SK-N-SH treated with all-trans-retinoic acid at 6 μM for 48 hours (cell line): ENCODE results near the gene SIDT1.

Source experiments
- ATAC-seq: fragments of 200-7000 bp; cut with Tn5 transposase; 3 replicates; pipeline ENCODE4 v1.9.1; 2020; ENCODE audit warnings: mild to moderate bottlenecking, moderate library complexity
- ARNTL ChIP-seq: fragments of 450-650 bp; formaldehyde crosslinking; IDR thresholded peaks from 2 replicates; pipeline ENCODE4 v1.5.0; 2020; ENCODE audit warnings: low read depth, mild to moderate bottlenecking, moderate library complexity, borderline replicate concordance
- BACH2 ChIP-seq: fragments of 250-450 bp; sonication (Bioruptor Pico); IDR thresholded peaks from 2 replicates; pipeline ENCODE4 v1.9.0; 2021; ENCODE audit warnings: mild to moderate bottlenecking, borderline replicate concordance
- CSDC2 ChIP-seq: fragments of 250-450 bp; sonication (Bioruptor Pico); IDR thresholded peaks from 2 replicates; pipeline ENCODE4 v1.5.0; 2020; ENCODE audit warnings: mild to moderate bottlenecking, moderate library complexity
- ESRRG ChIP-seq: fragments of 250-450 bp; sonication (Bioruptor Pico); IDR thresholded peaks from 2 replicates; pipeline ENCODE4 v1.6.1; 2021; ENCODE audit warnings: mild to moderate bottlenecking
- GLIS3 ChIP-seq: fragments of 250-450 bp; sonication (Bioruptor Pico); IDR thresholded peaks from 2 replicates; pipeline ENCODE4 v1.5.0; 2020; ENCODE audit warnings: mild to moderate bottlenecking, moderate library complexity
- ISL1 ChIP-seq: fragments of 250-450 bp; sonication (Bioruptor Pico); IDR thresholded peaks from 2 replicates; pipeline ENCODE4 v2.1.2; 2022; ENCODE audit warnings: mild to moderate bottlenecking, moderate library complexity
- OSR1 ChIP-seq: fragments of 250-450 bp; sonication (Bioruptor Pico); IDR thresholded peaks from 2 replicates; pipeline ENCODE4 v1.8.0; 2022; ENCODE audit warnings: moderate library complexity, mild to moderate bottlenecking, inconsistent platforms
- SNAI2 ChIP-seq: fragments of 250-450 bp; sonication (Bioruptor Pico); IDR thresholded peaks from 2 replicates; pipeline ENCODE4 v1.5.0; 2020; ENCODE audit warnings: mild to moderate bottlenecking, moderate library complexity
- TCF4 ChIP-seq: fragments of 250-450 bp; sonication (Bioruptor Pico); IDR thresholded peaks from 2 replicates; pipeline ENCODE4 v1.8.0; 2021; ENCODE audit warnings: mild to moderate bottlenecking, moderate library complexity, borderline replicate concordance
- TOX ChIP-seq: fragments of 250-450 bp; sonication (Bioruptor Pico); IDR thresholded peaks from 2 replicates; pipeline ENCODE4 v1.8.0; 2021; ENCODE audit warnings: mild to moderate bottlenecking, moderate library complexity, borderline replicate concordance
- ZFP30 ChIP-seq: fragments of 450-650 bp; formaldehyde crosslinking; IDR thresholded peaks from 2 replicates; pipeline ENCODE4 v1.5.0; 2022; ENCODE audit warnings: mild to moderate bottlenecking, moderate library complexity
- ZNF565 ChIP-seq: fragments of 450-650 bp; formaldehyde crosslinking; conservative IDR thresholded peaks from 2 replicates; pipeline ENCODE4 v1.5.0; 2020; ENCODE audit warnings: low read depth, mild to moderate bottlenecking, moderate library complexity
- ZNF70 ChIP-seq: fragments of 450-650 bp; formaldehyde crosslinking; IDR thresholded peaks from 2 replicates; pipeline ENCODE4 v1.5.0; 2020; ENCODE audit warnings: mild to moderate bottlenecking, moderate library complexity
- ZNF8 ChIP-seq: fragments of 450-650 bp; formaldehyde crosslinking; IDR thresholded peaks from 2 replicates; pipeline ENCODE4 v1.5.0; 2020; ENCODE audit warnings: mild to moderate bottlenecking, moderate library complexity
- TF ChIP-seq, protein P1 (sequence below): fragments of 250-450 bp; sonication (Bioruptor Pico); IDR thresholded peaks from 2 replicates; pipeline ENCODE4 v1.8.0; 2020; ENCODE audit warnings: mild to moderate bottlenecking, moderate library complexity, borderline replicate concordance
- TF ChIP-seq, protein P2 (sequence below): fragments of 250-450 bp; sonication (Bioruptor Pico); IDR thresholded peaks from 2 replicates; pipeline ENCODE4 v1.5.0; 2020; ENCODE audit warnings: mild to moderate bottlenecking, moderate library complexity
- TF ChIP-seq, protein P3 (sequence below): fragments of 250-450 bp; sonication (Bioruptor Pico); IDR thresholded peaks from 2 replicates; pipeline ENCODE4 v1.5.1; 2020; ENCODE audit warnings: low read depth, mild to moderate bottlenecking, moderate library complexity
- TF ChIP-seq, protein P4 (sequence below): fragments of 250-450 bp; sonication (Bioruptor Pico); IDR thresholded peaks from 2 replicates; pipeline ENCODE4 v1.5.1; 2021; ENCODE audit warnings: mild to moderate bottlenecking, moderate library complexity

The SIDT1 gene

DNA sequence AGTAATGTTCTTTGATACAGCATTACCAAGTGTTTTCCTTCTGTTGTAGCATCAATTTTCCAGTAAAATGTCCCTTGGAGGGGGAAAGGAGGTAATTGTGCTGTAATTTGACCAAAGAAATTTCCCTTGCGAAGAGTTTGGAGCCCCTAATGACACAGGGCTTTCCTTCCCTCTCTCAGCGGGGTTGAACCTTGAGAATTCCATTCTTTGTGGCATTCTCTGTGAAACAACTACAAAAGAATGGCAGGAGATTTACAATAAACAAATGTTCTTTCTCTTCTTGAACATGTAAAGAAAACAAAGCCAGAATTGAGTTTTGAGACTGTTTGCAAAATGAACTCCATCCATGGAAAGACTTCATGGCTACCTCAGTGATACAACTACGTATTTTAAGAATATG, 53.4 kb downstream of the SIDT1 start:
- no peak for TF ChIP-seq ZNF565 (CRISPR knock-in tag)
- TF ChIP-seq, protein P1, sequence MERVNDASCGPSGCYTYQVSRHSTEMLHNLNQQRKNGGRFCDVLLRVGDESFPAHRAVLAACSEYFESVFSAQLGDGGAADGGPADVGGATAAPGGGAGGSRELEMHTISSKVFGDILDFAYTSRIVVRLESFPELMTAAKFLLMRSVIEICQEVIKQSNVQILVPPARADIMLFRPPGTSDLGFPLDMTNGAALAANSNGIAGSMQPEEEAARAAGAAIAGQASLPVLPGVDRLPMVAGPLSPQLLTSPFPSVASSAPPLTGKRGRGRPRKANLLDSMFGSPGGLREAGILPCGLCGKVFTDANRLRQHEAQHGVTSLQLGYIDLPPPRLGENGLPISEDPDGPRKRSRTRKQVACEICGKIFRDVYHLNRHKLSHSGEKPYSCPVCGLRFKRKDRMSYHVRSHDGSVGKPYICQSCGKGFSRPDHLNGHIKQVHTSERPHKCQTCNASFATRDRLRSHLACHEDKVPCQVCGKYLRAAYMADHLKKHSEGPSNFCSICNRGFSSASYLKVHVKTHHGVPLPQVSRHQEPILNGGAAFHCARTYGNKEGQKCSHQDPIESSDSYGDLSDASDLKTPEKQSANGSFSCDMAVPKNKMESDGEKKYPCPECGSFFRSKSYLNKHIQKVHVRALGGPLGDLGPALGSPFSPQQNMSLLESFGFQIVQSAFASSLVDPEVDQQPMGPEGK (CRISPR knock-in tag) = no peak
- TF ChIP-seq, protein P2, sequence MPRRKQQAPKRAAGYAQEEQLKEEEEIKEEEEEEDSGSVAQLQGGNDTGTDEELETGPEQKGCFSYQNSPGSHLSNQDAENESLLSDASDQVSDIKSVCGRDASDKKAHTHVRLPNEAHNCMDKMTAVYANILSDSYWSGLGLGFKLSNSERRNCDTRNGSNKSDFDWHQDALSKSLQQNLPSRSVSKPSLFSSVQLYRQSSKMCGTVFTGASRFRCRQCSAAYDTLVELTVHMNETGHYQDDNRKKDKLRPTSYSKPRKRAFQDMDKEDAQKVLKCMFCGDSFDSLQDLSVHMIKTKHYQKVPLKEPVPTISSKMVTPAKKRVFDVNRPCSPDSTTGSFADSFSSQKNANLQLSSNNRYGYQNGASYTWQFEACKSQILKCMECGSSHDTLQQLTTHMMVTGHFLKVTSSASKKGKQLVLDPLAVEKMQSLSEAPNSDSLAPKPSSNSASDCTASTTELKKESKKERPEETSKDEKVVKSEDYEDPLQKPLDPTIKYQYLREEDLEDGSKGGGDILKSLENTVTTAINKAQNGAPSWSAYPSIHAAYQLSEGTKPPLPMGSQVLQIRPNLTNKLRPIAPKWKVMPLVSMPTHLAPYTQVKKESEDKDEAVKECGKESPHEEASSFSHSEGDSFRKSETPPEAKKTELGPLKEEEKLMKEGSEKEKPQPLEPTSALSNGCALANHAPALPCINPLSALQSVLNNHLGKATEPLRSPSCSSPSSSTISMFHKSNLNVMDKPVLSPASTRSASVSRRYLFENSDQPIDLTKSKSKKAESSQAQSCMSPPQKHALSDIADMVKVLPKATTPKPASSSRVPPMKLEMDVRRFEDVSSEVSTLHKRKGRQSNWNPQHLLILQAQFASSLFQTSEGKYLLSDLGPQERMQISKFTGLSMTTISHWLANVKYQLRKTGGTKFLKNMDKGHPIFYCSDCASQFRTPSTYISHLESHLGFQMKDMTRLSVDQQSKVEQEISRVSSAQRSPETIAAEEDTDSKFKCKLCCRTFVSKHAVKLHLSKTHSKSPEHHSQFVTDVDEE (CRISPR knock-in tag) = no peak
- TF ChIP-seq, all 23 proteins: peak for 0
- ATAC-seq = no peak

DNA sequence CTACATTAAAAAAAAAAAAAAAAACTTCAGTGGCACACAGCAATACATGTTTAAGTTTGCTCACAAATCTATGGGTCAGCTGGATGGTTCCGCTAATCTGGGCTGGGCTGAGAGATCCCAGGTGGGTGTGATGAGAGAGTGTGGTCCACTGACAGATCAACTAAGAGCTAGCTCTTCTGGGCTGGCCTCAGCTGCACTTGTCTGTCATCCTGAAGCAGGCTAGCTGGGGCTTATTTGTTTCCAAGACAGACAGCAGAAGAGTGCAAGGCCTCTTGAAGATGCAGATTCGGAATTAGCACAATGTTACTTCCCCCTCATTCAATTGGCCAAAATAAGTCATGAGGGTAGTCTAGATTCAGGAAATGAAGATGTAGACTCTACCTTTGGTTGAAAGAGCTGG, 56.5 kb downstream of the SIDT1 start:
- no peak for ATAC-seq
- TF ChIP-seq, protein P3, sequence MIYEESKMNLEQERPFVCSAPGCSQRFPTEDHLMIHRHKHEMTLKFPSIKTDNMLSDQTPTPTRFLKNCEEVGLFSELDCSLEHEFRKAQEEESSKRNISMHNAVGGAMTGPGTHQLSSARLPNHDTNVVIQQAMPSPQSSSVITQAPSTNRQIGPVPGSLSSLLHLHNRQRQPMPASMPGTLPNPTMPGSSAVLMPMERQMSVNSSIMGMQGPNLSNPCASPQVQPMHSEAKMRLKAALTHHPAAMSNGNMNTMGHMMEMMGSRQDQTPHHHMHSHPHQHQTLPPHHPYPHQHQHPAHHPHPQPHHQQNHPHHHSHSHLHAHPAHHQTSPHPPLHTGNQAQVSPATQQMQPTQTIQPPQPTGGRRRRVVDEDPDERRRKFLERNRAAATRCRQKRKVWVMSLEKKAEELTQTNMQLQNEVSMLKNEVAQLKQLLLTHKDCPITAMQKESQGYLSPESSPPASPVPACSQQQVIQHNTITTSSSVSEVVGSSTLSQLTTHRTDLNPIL (CRISPR knock-in tag) = no peak
- TF ChIP-seq, protein P4, sequence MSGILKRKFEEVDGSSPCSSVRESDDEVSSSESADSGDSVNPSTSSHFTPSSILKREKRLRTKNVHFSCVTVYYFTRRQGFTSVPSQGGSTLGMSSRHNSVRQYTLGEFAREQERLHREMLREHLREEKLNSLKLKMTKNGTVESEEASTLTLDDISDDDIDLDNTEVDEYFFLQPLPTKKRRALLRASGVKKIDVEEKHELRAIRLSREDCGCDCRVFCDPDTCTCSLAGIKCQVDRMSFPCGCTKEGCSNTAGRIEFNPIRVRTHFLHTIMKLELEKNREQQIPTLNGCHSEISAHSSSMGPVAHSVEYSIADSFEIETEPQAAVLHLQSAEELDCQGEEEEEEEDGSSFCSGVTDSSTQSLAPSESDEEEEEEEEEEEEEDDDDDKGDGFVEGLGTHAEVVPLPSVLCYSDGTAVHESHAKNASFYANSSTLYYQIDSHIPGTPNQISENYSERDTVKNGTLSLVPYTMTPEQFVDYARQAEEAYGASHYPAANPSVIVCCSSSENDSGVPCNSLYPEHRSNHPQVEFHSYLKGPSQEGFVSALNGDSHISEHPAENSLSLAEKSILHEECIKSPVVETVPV = no peak
- TF ChIP-seq, protein P2 (CRISPR knock-in tag) = no peak
- no peak for TF ChIP-seq ZNF565 (CRISPR knock-in tag)
- TF ChIP-seq, protein P1 (CRISPR knock-in tag) = no peak
- TF ChIP-seq ZNF70 (CRISPR knock-in tag) = no peak
- no peak for TF ChIP-seq ESRRG (CRISPR knock-in tag)
- no peak for TF ChIP-seq CSDC2 (CRISPR knock-in tag)
- TF ChIP-seq ZNF8 (CRISPR knock-in tag) = no peak

DNA sequence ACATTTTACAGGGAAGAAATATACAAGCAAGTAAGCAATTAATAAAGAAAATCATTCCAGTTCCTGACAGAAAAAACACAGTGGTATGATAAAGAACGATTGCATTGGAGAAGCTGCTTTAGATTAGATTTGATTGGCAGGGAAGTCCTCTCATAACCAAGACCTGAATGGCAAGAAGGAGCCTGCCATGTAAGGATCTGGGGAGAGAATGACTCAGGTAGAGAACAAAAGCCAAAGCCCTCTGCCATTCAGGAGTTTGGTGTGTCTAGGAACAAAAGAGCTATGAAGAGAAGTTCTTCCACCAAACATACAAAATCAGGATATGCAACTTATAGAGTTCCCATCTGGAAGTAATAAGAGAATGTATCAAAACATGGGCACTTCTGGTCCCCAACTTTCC, 57.6 kb downstream of the SIDT1 start:
- no peak for ATAC-seq

More for the DNA sequence above, 57.6 kb downstream of the SIDT1 start:
- TF ChIP-seq BACH2 (CRISPR knock-in tag) (no peak), ZNF565 (CRISPR knock-in tag) (no peak), ZFP30 (CRISPR knock-in tag) (no peak), TCF4 (CRISPR knock-in tag) (no peak), OSR1 (CRISPR knock-in tag) (no peak), ISL1 (CRISPR knock-in tag) (no peak), CSDC2 (CRISPR knock-in tag) (no peak), ZNF70 (CRISPR knock-in tag) (no peak), TOX (CRISPR knock-in tag) (no peak), GLIS3 (CRISPR knock-in tag) (no peak), SNAI2 (CRISPR knock-in tag) (no peak), ESRRG (CRISPR knock-in tag) (no peak), ARNTL (no peak)
- TF ChIP-seq, protein P2 (CRISPR knock-in tag) = no peak
- TF ChIP-seq, protein P4 = no peak
- TF ChIP-seq, all 23 proteins: peak for 0
